ENCODE data around the gene SLC24A5. TPM values are rescaled to one million over a fixed set of nuclear protein-coding genes. Genes with fewer than 3 reads are reported as not detected.

Gene SLC24A5
- total and polyA plus RNA-seq, 2 donors (not counting 3 experiments of a cell fraction or from before 2014, with no cell fraction given): not detected

DNA sequence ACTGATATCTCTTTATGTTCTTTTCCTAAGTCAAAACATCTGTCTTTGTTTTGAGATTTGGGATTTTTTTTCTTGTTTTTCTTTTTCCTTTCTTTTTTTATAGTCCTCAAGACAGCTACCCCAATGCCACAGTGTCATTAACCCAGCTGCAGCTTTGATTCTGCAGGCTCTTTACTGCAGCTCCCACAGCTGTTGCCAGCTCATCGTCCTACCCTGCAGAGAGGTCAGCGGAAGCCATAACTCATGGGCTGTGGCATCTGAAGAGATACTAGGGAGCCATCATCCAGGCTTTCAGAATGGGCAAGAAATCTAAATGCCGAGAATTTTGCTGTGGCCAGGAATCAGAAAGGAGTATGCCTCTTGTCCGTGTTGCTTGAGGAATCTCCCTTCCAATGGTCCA lies 44.3 kb upstream of the SLC24A5 start:
- no peaks in the 10 kb centered on the region for H3K36me3 ChIP-seq (ENCODE audit: control insufficient read depth in 2 of 2, extremely low read depth in 1 of 2, insufficient read depth in 2 of 2, low read length in 2 of 2)
- dilution Hi-C loops (cut with MboI; ENCODE audit: extremely low pct_ligation_motif_present, low sequenced_read_pairs): no loop called here
- ChIA-PET POLR2A (no interaction called here), CTCF (no interaction called here)
- FAIRE-seq (no peak), DNase-seq (ENCODE audit: low read depth, low spot score) (no peak)
- intact Hi-C loops (cut with micrococcal nuclease): no loop called here
- H3K4me2 ChIP-seq (ENCODE audit: insufficient read depth, low read length): no peak overlapping the region
- BruUV-seq (replicated peaks): no TSS peak
- TF ChIP-seq FOS (IDR thresholded peaks at IDR 0.05; ENCODE audit: borderline replicate concordance, insufficient read depth, low read length): no peak
- TF ChIP-seq JUN (IDR thresholded peaks at IDR 0.05; ENCODE audit: borderline replicate concordance, insufficient read depth, insufficient read length, low read depth): no peak
- TF ChIP-seq GATA2 (IDR thresholded peaks at IDR 0.05; ENCODE audit: insufficient read depth, insufficient read length, low read depth, low read length): no peak
- TF ChIP-seq POLR2A (IDR thresholded peaks at IDR 0.05; ENCODE audit: low read depth, low read length): no peak
- TF ChIP-seq MYC (IDR thresholded peaks at IDR 0.05; ENCODE audit: low read depth, low read length): no peak
- TF ChIP-seq, protein P1, sequence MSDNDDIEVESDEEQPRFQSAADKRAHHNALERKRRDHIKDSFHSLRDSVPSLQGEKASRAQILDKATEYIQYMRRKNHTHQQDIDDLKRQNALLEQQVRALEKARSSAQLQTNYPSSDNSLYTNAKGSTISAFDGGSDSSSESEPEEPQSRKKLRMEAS (IDR thresholded peaks at IDR 0.05; ENCODE audit: insufficient read depth, insufficient read length): no peak
- no peak for TF ChIP-seq EZH2 (IDR thresholded peaks at IDR 0.05; ENCODE audit: borderline replicate concordance, low read depth, low read length, severe bottlenecking)
- TF ChIP-seq POLR2AphosphoS5 (IDR thresholded peaks at IDR 0.05; ENCODE audit: insufficient read depth, low read depth, low read length): no peak
- TF ChIP-seq, protein P2, sequence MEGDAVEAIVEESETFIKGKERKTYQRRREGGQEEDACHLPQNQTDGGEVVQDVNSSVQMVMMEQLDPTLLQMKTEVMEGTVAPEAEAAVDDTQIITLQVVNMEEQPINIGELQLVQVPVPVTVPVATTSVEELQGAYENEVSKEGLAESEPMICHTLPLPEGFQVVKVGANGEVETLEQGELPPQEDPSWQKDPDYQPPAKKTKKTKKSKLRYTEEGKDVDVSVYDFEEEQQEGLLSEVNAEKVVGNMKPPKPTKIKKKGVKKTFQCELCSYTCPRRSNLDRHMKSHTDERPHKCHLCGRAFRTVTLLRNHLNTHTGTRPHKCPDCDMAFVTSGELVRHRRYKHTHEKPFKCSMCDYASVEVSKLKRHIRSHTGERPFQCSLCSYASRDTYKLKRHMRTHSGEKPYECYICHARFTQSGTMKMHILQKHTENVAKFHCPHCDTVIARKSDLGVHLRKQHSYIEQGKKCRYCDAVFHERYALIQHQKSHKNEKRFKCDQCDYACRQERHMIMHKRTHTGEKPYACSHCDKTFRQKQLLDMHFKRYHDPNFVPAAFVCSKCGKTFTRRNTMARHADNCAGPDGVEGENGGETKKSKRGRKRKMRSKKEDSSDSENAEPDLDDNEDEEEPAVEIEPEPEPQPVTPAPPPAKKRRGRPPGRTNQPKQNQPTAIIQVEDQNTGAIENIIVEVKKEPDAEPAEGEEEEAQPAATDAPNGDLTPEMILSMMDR (IDR thresholded peaks at IDR 0.05; ENCODE audit: extremely low read depth in 1 of 2, insufficient read depth in 1 of 2, low read depth in 1 of 2, low read length in 2 of 2): no peak
- H3K4me1 ChIP-seq (ENCODE audit: control insufficient read depth, extremely low read depth, insufficient read depth, low read length): no peaks in the 10 kb centered on the region
- no peaks in the 10 kb centered on the region for H4K20me1 ChIP-seq (replicated peaks; ENCODE audit: control insufficient read depth, extremely low read depth, insufficient read depth, low read length)
- H3K27ac ChIP-seq (ENCODE audit: insufficient read depth, low read depth, low read length): no peak overlapping the region
- no peaks in the 10 kb centered on the region for H3K9me1 ChIP-seq (replicated peaks; ENCODE audit: control insufficient read depth, extremely low read depth, insufficient read depth, low read length)
- no peak overlapping the region for H3K4me3 ChIP-seq (replicated peaks in 1 of 3; ENCODE audit: insufficient read depth in 1 of 3, low read depth in 1 of 3, low read length in 3 of 3)
- no peaks in the 10 kb centered on the region for H3K9me3 ChIP-seq (replicated peaks; ENCODE audit: control insufficient read depth, insufficient read depth, low read length)
- no peak overlapping the region for H3K9ac ChIP-seq (replicated peaks; ENCODE audit: extremely low read depth, insufficient read depth, low read length)
- H2AFZ ChIP-seq (ENCODE audit: low read depth, low read length): no peak overlapping the region
- H3K27me3 ChIP-seq (ENCODE audit: control insufficient read depth in 2 of 2, insufficient read depth in 2 of 2, low read length in 2 of 2): peaks cover 6 to 10% of the 10 kb centered on the region in 2 experiments
- no peaks in the 10 kb centered on the region for H3K79me2 ChIP-seq (ENCODE audit: control insufficient read depth, insufficient read depth, low read length)

All from endothelial cell of umbilical vein (primary cell).